A549 (cell line): Measurements from ENCODE around the gene SP110. TPM values are rescaled to one million over a fixed set of nuclear protein-coding genes. Genes with fewer than 3 reads are reported as not detected.
A peak's percentile ranks its signal among the peaks of the same experiment; 100 is the strongest.

ENCODE experiments used
- ATAC-seq, 2 experiments: fragments of 200-7000 bp in 1 of 2; fragments of >200 bp in 1 of 2; cut with Nextera tagmentation in 1 of 2; cut with Tn5 transposase in 1 of 2; 3 replicates each; pipeline versions ENCODE4 v1.8.0 to v1.9.1; 2018 to 2020; ENCODE audit warnings: mild to moderate bottlenecking in 1 of 2, moderate library complexity in 1 of 2
- CTCF ChIA-PET: fragments of 300-600 bp; sonication (Branson Sonifier 250); formaldehyde crosslinking; extraction: SDS; loops from one replicate; lab custom pipeline; 2021; ENCODE audit warnings: antibody characterized with exemption, inconsistent platforms; lab: Yijun Ruan, JAX
- POLR2A ChIA-PET: fragments of 350-600 bp; formaldehyde crosslinking; extraction: SDS; loops from one replicate; lab custom pipeline; 2021; ENCODE audit warnings: antibody characterized with exemption, inconsistent platforms; lab: Yijun Ruan, JAX
- DNase-seq, 2 experiments: peaks; one replicate each; pipeline versions ENCODE4 v3.0.0 to v3.0.0-alpha.2; 2011 to 2016; ENCODE audit warnings: low read depth in 1 of 2, low spot score in 1 of 2
- FAIRE-seq: peaks from 2 replicates; lab custom pipeline; 2011; peaks lifted over from hg19 to GRCh38; lab: Jason Lieb, UNC
- H3K27ac ChIP-seq, 2 experiments: fragments of >200 bp; sonication (Bioruptor Twin); formaldehyde crosslinking; 3 replicates each; pipeline ENCODE4 v1.5.1; 2016 to 2017
- H3K4me1 ChIP-seq: fragments of >200 bp; sonication (Bioruptor Twin); formaldehyde crosslinking; 3 replicates; pipeline ENCODE4 v1.6.1; 2016
- H3K4me2 ChIP-seq: fragments of >200 bp; sonication (Bioruptor Twin); formaldehyde crosslinking; 3 replicates; pipeline ENCODE4 v1.6.1; 2016
- H3K4me3 ChIP-seq: fragments of >200 bp; sonication (Bioruptor Twin); formaldehyde crosslinking; 3 replicates; pipeline ENCODE4 v1.5.1; 2016
- H3K9me3 ChIP-seq: fragments of >200 bp; sonication (Bioruptor Twin); formaldehyde crosslinking; 3 replicates; pipeline ENCODE4 v1.6.1; 2016
- BHLHE40 ChIP-seq: IDR thresholded peaks from 2 replicates; pipeline ENCODE4 v1.6.1; 2012; ENCODE audit warnings: low read depth, low read length, inconsistent platforms
- CBX8 ChIP-seq: fragments of 200-600 bp; sonication (generic); IDR thresholded peaks from 2 replicates; pipeline ENCODE4 v1.6.1; 2016
- CEBPB ChIP-seq, 2 experiments: fragments of >200 bp in 1 of 2; sonication (Bioruptor Twin) in 1 of 2; formaldehyde crosslinking in 1 of 2; IDR thresholded peaks; 2 replicates each; pipeline ENCODE4 v1.6.1; 2012 to 2016
- CHD4 ChIP-seq: fragments of 200-600 bp; sonication (generic); IDR thresholded peaks from 2 replicates; pipeline ENCODE4 v1.6.1; 2016; ENCODE audit warnings: antibody characterized with exemption, mild to moderate bottlenecking, borderline replicate concordance
- E2F6 ChIP-seq: IDR thresholded peaks from 2 replicates; pipeline ENCODE4 v1.6.1; 2012; ENCODE audit warnings: low read depth, borderline replicate concordance
- EHMT2 ChIP-seq: fragments of 200-600 bp; sonication (generic); IDR thresholded peaks from 2 replicates; pipeline ENCODE4 v1.6.1; 2016; ENCODE audit warnings: antibody characterized with exemption, low read depth, mild to moderate bottlenecking, moderate library complexity
- ESRRA ChIP-seq: fragments of 150-350 bp; IDR thresholded peaks from 2 replicates; pipeline ENCODE4 v1.6.1; 2014; ENCODE audit warnings: mild to moderate bottlenecking, low read length, borderline replicate concordance
- FOSB ChIP-seq: fragments of 250-450 bp; sonication (Bioruptor Pico); IDR thresholded peaks from 2 replicates; pipeline ENCODE4 v1.5.0; 2020; ENCODE audit warnings: mild to moderate bottlenecking, moderate library complexity
- GATA3 ChIP-seq: IDR thresholded peaks from 2 replicates; pipeline ENCODE4 v1.6.1; 2012; ENCODE audit warnings: borderline replicate concordance
- HOXB13 ChIP-seq: fragments of 250-450 bp; sonication (Bioruptor Pico); IDR thresholded peaks from 2 replicates; pipeline ENCODE4 v1.5.0; 2020; ENCODE audit warnings: low read depth, mild to moderate bottlenecking, moderate library complexity
- KDM5A ChIP-seq: fragments of 200-600 bp; sonication (generic); IDR thresholded peaks from 2 replicates; pipeline ENCODE4 v1.6.1; 2016; ENCODE audit warnings: antibody characterized with exemption, mild to moderate bottlenecking
- MAFK ChIP-seq: fragments of 450-650 bp; IDR thresholded peaks from 2 replicates; pipeline ENCODE4 v1.6.1; 2014; ENCODE audit not compliant: partially characterized antibody
- MYC ChIP-seq: IDR thresholded peaks from 2 replicates; pipeline ENCODE4 v1.6.1; 2012; ENCODE audit warnings: mild to moderate bottlenecking, inconsistent platforms, low read length, improper control_type of control experiment, borderline replicate concordance
- NPAS2 ChIP-seq: fragments of 250-450 bp; sonication (Bioruptor Pico); IDR thresholded peaks from 2 replicates; pipeline ENCODE4 v1.8.0; 2022; ENCODE audit warnings: mild to moderate bottlenecking, moderate library complexity, borderline replicate concordance
- POLR2A ChIP-seq: IDR thresholded peaks from 2 replicates; pipeline ENCODE4 v1.6.1; 2012; ENCODE audit warnings: mild to moderate bottlenecking, low read length
- POLR2AphosphoS2 ChIP-seq: conservative IDR thresholded peaks from 2 replicates; pipeline ENCODE4 v1.6.1; 2012; ENCODE audit warnings: low read length, improper control_type of control experiment, inconsistent platforms
- RAD21 ChIP-seq, 2 experiments: fragments of >200 bp in 1 of 2; sonication (Bioruptor Twin) in 1 of 2; formaldehyde crosslinking in 1 of 2; IDR thresholded peaks in 1 of 2; conservative IDR thresholded peaks in 1 of 2; 2 replicates in 1 of 2; 3 replicates in 1 of 2; pipeline ENCODE4 v1.6.1; 2012 to 2018; ENCODE audit warnings: inconsistent platforms in 1 of 2
- RCOR1 ChIP-seq: fragments of 150-350 bp; IDR thresholded peaks from 2 replicates; pipeline ENCODE4 v1.6.1; 2014; ENCODE audit warnings: antibody characterized with exemption, low read length, low read depth
- REST ChIP-seq: fragments of 200-600 bp; sonication (generic); IDR thresholded peaks from 2 replicates; pipeline ENCODE4 v1.6.1; 2016; ENCODE audit warnings: antibody characterized with exemption, mild to moderate bottlenecking, moderate library complexity
- ZC3H11A ChIP-seq: fragments of 450-650 bp; IDR thresholded peaks from 2 replicates; pipeline ENCODE4 v1.6.1; 2014; ENCODE audit warnings: antibody characterized with exemption, mild to moderate bottlenecking
- WGBS: methylation state at CpG from one replicate; pipeline ENCODE4 v1.1.6; 2017; ENCODE audit errors: missing lambda C conversion rate; 5-methylcytosine and 5-hydroxymethylcytosine counted together
- polyA plus RNA-seq, 4 experiments: library from polyadenylated mRNA; depleted of rRNA in 3 of 4; stranded (reverse); fragments of >200 nt; fragmentation: RNase III in 1 of 4; extraction: RNeasy Plus Mini Kit Qiagen cat#74134 plus additional on column Dnase treatment in 1 of 4; gene quantifications; 2 replicates in 3 of 4; 3 replicates in 1 of 4; pipeline ENCODE4 v1.2.3, GENCODE V29; 2011 to 2017

Gene SP110
- polyA plus RNA-seq, 2 of the 4 experiments (the other 2 are of a cell fraction) = 3.6 to 4.6 TPM

GRCh38 chr2:230172156-230172555 is 47.6 kb downstream of the SP110 start:
- POLR2A ChIA-PET = no interaction called here
- no peak for FAIRE-seq
- DNase-seq = no peak
- CTCF ChIA-PET = no interaction called here
- 63% methylated on average over 4 of the region's 4 CpGs for WGBS
- ATAC-seq = no peak
- Histone ChIP-seq H3K27ac (no peak overlapping the region), H3K9me3 (no peaks in the 10 kb centered on the region), H3K4me1 (no peaks in the 10 kb centered on the region), H3K4me3 (no peak overlapping the region), H3K4me2 (no peak overlapping the region)
- no peak for TF ChIP-seq POLR2A
- no peak for TF ChIP-seq MAFK
- TF ChIP-seq, all 56 proteins: peak for 0

GRCh38 chr2:230170532-230170931 is 49.3 kb downstream of the SP110 start:
- H3K27ac ChIP-seq = no peak overlapping the region
- H3K4me3 ChIP-seq = no peak overlapping the region
- no peak for DNase-seq
- ATAC-seq = no peak
- no peak for FAIRE-seq
- no peaks in the 10 kb centered on the region for H3K4me1 ChIP-seq
- WGBS = 73% methylated on average over 9 of the region's 9 CpGs
- ChIA-PET POLR2A (no interaction called here), CTCF (interaction anchor here (1.4 to 2.7 kb wide), 2 partner anchors 10 to 12 kb away, joined by 5 to 13 read pairs; no protein-coding TSS in a partner anchor)
- H3K9me3 ChIP-seq = no peaks in the 10 kb centered on the region
- TF ChIP-seq RAD21 (conservative IDR thresholded peaks at IDR 0.05 in 1 of 2, IDR thresholded peaks at IDR 0.05 in 1 of 2) (no peak), EHMT2 (no peak), MYC (no peak), GATA3 (no peak), CEBPB (IDR thresholded peaks at IDR 0.05) (peak in 1 of 2 experiments; percentile 47; a peak in 1 of 4 replicates), KDM5A (no peak), BHLHE40 (no peak), NPAS2 (CRISPR knock-in tag) (no peak)
- no peak overlapping the region for H3K4me2 ChIP-seq

- 76% methylated on average over 2 of the region's 2 CpGs for WGBS
- no peak overlapping the region for H3K27ac ChIP-seq
- no peak for TF ChIP-seq RCOR1
- no peak for TF ChIP-seq HOXB13 (CRISPR knock-in tag)
- no peak for TF ChIP-seq REST
- no peak for TF ChIP-seq CHD4
- no peak for TF ChIP-seq CBX8
- TF ChIP-seq ESRRA = no peak
- DNase-seq (no peak), FAIRE-seq (no peak), ATAC-seq (no peak)
- CTCF ChIA-PET = interaction anchor here (0.6 kb wide), 1 partner anchor 65 kb away, joined by 4 read pairs; no protein-coding TSS in a partner anchor
- no peaks in the 10 kb centered on the region for H3K4me1 ChIP-seq
- H3K9me3 ChIP-seq = no peaks in the 10 kb centered on the region
- POLR2A ChIA-PET = no interaction called here
- no peak overlapping the region for H3K4me3 ChIP-seq
- H3K4me2 ChIP-seq = no peak overlapping the region
These were observed 53.1 kb downstream of the SP110 start for GRCh38 chr2:230166557-230167170.

GRCh38 chr2:230164139-230164538 is 55.6 kb downstream of the SP110 start:
- TF ChIP-seq ZC3H11A (no peak), E2F6 (no peak), POLR2AphosphoS2 (no peak), FOSB (no peak), KDM5A (no peak)
- FAIRE-seq = no peak
- 47% methylated on average over 1 of the region's 1 CpG for WGBS

More at GRCh38 chr2:230164139-230164538, 55.6 kb downstream of the SP110 start:
- Histone ChIP-seq H3K27ac (no peak overlapping the region), H3K4me2 (no peak overlapping the region), H3K4me1 (no peaks in the 10 kb centered on the region), H3K4me3 (no peak overlapping the region), H3K9me3 (no peaks in the 10 kb centered on the region)
- DNase-seq = no peak
- ChIA-PET CTCF (interaction anchor here (0.6 to 8.8 kb wide), 2 partner anchors 11 to 158 kb away, joined by 3 to 98 read pairs; no protein-coding TSS in a partner anchor), POLR2A (no interaction called here)
- ATAC-seq = no peak
